ENCODE measurements around the gene ADAMTS3. TPM values are rescaled to one million over a fixed set of nuclear protein-coding genes. Genes with fewer than 3 reads are reported as not detected.
A peak's percentile ranks its signal among the peaks of the same experiment; 100 is the strongest.

ADAMTS3 gene
- total RNA-seq, 2 donors from 2014 or later: 2.3 to 5.4 TPM

DNA sequence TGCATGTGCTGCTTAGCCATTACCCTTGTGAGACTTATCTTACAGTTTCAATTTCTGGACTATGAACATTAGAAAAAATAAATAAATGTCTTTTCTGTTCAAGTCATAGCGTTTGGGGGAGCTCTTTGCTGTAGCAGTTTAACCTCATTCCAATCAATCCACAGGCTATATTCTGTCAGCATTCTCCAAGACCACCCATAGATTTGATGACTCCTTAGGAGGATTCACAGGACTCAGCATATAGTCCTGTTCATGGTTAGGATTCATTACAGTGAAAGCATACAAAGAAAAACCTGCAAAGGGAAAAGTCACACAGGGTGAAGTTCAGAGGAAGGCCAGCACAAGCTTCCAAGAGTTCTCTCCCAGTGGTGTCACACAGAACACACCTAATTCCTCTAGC, 180.5 kb downstream of the ADAMTS3 start:
- ATAC-seq (ENCODE audit: insufficient number of reproducible peaks, low FRiP score, low read depth): no peak
- Histone ChIP-seq H3K27me3 (replicated peaks; ENCODE audit: insufficient read depth) (no peaks in the 10 kb centered on the region), H3K4me3 (no peak overlapping the region)

DNA sequence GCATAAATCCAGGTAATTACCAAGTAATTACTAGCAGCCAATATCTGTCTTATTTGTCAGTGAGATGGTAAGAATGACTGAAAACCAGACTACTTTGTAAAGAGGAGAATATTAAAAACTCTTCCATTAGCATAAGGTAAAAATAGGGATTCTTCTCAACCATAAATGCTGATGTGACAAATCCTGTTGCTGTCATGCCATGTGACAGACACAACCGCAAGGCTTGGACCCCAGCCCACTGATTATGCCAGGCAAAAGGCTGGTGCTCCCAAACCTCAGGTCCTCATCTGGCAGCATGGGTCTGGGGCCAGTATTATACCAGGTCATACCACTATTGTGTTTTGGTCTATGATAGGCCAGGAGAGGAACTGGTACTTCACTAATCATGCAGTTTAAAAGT, 181.1 kb downstream of the ADAMTS3 start:
- peak overlapping the region in 1 of 2 donors; percentile 38 for H3K27ac ChIP-seq
- peaks cover 18 to 41% of the 10 kb centered on the region in 2 donors for H3K4me1 ChIP-seq (ENCODE audit: control insufficient read depth in 1 of 2, low read depth in 2 of 2)
- no peak overlapping the region for H3K4me3 ChIP-seq
- DNase-seq (ENCODE audit: low spot score) (no peak), ATAC-seq (ENCODE audit: insufficient number of reproducible peaks, low FRiP score, low read depth) (no peak)
- H3K27me3 ChIP-seq (replicated peaks; ENCODE audit: insufficient read depth): no peaks in the 10 kb centered on the region
- TF ChIP-seq, protein P1, sequence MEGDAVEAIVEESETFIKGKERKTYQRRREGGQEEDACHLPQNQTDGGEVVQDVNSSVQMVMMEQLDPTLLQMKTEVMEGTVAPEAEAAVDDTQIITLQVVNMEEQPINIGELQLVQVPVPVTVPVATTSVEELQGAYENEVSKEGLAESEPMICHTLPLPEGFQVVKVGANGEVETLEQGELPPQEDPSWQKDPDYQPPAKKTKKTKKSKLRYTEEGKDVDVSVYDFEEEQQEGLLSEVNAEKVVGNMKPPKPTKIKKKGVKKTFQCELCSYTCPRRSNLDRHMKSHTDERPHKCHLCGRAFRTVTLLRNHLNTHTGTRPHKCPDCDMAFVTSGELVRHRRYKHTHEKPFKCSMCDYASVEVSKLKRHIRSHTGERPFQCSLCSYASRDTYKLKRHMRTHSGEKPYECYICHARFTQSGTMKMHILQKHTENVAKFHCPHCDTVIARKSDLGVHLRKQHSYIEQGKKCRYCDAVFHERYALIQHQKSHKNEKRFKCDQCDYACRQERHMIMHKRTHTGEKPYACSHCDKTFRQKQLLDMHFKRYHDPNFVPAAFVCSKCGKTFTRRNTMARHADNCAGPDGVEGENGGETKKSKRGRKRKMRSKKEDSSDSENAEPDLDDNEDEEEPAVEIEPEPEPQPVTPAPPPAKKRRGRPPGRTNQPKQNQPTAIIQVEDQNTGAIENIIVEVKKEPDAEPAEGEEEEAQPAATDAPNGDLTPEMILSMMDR (IDR thresholded peaks at IDR 0.05): no peak
- no peaks in the 10 kb centered on the region for H3K36me3 ChIP-seq
- H3K9me3 ChIP-seq: no peaks in the 10 kb centered on the region

More for the DNA sequence above, 180.5 kb downstream of the ADAMTS3 start:
- Histone ChIP-seq H3K9me3 (no peaks in the 10 kb centered on the region), H3K4me1 (ENCODE audit: control insufficient read depth in 1 of 2, low read depth in 2 of 2) (peaks cover 18 to 41% of the 10 kb centered on the region in 2 donors), H3K27ac (peak overlapping the region in 1 of 2 donors; percentile 38), H3K36me3 (no peaks in the 10 kb centered on the region)
- TF ChIP-seq, protein P1 (IDR thresholded peaks at IDR 0.05): no peak
- no peak for DNase-seq (ENCODE audit: low spot score)

DNA sequence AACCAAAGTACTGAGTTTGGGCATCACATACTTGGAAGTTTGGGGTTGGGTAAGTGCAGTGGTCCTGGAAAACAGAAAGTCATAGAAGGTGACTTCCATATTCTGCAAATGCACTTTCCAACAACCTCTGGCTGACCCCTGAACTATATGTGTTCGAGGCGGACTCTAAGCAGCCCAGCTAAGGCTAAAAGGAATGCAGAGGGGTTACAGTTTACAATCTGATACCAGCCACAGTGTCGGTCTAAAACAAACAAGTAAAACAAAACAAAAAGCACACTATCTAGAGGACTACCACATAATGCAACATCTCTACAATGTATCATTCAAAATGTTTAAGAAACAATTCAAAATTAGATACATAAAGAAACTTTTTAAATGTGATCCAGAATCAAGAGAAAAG, 185.6 kb downstream of the ADAMTS3 start:
- Histone ChIP-seq H3K36me3 (no peaks in the 10 kb centered on the region), H3K4me3 (no peak overlapping the region), H3K27ac (no peak overlapping the region), H3K9me3 (no peaks in the 10 kb centered on the region), H3K4me1 (ENCODE audit: control insufficient read depth in 1 of 2, low read depth in 2 of 2) (peaks cover 3 to 11% of the 10 kb centered on the region in 2 donors), H3K27me3 (replicated peaks; ENCODE audit: insufficient read depth) (no peaks in the 10 kb centered on the region)
- TF ChIP-seq, protein P1 (IDR thresholded peaks at IDR 0.05): no peak
- no peak for DNase-seq (ENCODE audit: low spot score)
- no peak for ATAC-seq (ENCODE audit: insufficient number of reproducible peaks, low FRiP score, low read depth)

DNA sequence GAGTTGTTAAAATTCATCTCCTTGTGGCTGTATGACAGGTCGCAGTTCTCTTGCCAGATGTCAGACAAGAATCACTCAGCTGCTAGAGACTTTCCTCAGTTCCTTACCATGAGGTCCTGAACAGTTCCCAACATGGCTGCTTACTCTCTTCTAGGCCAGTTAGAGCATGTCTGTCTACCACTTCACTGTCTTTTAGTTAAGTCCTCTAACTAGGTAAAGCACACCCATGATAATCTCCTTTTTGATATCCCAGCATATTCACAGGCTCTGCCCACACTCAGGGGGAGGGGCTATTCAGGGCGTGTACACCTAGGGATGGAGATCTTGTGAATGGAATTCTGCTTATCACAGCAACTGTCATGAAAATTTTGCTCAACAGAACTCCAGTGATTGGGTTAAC, 190.1 kb downstream of the ADAMTS3 start:
- H3K9me3 ChIP-seq: no peaks in the 10 kb centered on the region
- TF ChIP-seq, protein P1 (IDR thresholded peaks at IDR 0.05): no peak
- ATAC-seq (ENCODE audit: insufficient number of reproducible peaks, low FRiP score, low read depth): no peak
- no peak overlapping the region for H3K4me3 ChIP-seq
- no peaks in the 10 kb centered on the region for H3K27me3 ChIP-seq (replicated peaks; ENCODE audit: insufficient read depth)
- H3K36me3 ChIP-seq: no peaks in the 10 kb centered on the region
- peaks cover 12 to 21% of the 10 kb centered on the region in 2 donors for H3K4me1 ChIP-seq (ENCODE audit: control insufficient read depth in 1 of 2, low read depth in 2 of 2)
- DNase-seq (ENCODE audit: low spot score): no peak
- H3K27ac ChIP-seq: no peak overlapping the region

DNA sequence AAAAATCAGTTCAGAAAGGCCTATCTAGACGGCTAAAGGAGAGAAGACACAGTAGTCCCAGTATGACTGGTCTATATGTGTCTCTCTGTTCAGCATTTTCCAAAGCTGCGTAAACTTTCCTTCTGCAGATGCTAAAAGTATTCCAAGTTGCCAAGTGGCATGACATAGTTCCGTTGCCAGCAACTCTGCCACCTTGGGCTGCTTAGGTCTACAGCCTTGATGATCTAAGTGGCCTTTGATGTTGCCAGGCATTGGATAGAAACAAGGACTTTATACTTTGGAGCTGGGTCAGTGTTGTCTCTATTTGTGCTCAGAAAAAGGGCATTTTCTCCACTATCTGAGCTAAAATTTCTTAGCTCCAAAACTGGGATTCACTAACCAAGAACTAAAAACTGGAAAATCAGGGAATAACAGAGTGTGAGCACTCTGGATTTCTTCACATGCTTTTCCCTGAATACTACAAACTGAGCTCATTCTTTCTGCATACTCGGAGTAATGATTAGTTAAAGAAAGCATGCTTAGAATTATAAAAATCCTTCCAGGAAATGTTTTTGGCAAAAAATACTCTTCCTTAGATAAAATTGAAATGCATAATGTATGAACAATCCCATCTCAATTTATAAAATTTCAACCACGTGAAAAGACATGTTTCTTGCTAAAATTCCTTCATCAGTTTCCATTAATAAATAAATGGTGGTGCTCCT, 191.4 kb downstream of the ADAMTS3 start:
- peak overlapping the region in 1 of 2 donors; percentile 51 for H3K27ac ChIP-seq
- no peaks in the 10 kb centered on the region for H3K27me3 ChIP-seq (replicated peaks; ENCODE audit: insufficient read depth)
- H3K9me3 ChIP-seq: no peaks in the 10 kb centered on the region
- DNase-seq (ENCODE audit: low spot score): no peak
- H3K4me3 ChIP-seq: no peak overlapping the region
- no peaks in the 10 kb centered on the region for H3K36me3 ChIP-seq
- peaks cover 12 to 22% of the 10 kb centered on the region in 2 donors for H3K4me1 ChIP-seq (ENCODE audit: control insufficient read depth in 1 of 2, low read depth in 2 of 2)
- no peak for ATAC-seq (ENCODE audit: insufficient number of reproducible peaks, low FRiP score, low read depth)
- TF ChIP-seq, protein P1 (IDR thresholded peaks at IDR 0.05): no peak

Measured in thoracic aorta (tissue), 2 donors.